ENCODE measurements around the gene TRIM71. TPM values are rescaled to one million over a fixed set of nuclear protein-coding genes. Genes with fewer than 3 reads are reported as not detected.

TRIM71 gene
- total RNA-seq, 1 experiment from 2014 or later: 274 TPM

- TF ChIP-seq, protein P1, sequence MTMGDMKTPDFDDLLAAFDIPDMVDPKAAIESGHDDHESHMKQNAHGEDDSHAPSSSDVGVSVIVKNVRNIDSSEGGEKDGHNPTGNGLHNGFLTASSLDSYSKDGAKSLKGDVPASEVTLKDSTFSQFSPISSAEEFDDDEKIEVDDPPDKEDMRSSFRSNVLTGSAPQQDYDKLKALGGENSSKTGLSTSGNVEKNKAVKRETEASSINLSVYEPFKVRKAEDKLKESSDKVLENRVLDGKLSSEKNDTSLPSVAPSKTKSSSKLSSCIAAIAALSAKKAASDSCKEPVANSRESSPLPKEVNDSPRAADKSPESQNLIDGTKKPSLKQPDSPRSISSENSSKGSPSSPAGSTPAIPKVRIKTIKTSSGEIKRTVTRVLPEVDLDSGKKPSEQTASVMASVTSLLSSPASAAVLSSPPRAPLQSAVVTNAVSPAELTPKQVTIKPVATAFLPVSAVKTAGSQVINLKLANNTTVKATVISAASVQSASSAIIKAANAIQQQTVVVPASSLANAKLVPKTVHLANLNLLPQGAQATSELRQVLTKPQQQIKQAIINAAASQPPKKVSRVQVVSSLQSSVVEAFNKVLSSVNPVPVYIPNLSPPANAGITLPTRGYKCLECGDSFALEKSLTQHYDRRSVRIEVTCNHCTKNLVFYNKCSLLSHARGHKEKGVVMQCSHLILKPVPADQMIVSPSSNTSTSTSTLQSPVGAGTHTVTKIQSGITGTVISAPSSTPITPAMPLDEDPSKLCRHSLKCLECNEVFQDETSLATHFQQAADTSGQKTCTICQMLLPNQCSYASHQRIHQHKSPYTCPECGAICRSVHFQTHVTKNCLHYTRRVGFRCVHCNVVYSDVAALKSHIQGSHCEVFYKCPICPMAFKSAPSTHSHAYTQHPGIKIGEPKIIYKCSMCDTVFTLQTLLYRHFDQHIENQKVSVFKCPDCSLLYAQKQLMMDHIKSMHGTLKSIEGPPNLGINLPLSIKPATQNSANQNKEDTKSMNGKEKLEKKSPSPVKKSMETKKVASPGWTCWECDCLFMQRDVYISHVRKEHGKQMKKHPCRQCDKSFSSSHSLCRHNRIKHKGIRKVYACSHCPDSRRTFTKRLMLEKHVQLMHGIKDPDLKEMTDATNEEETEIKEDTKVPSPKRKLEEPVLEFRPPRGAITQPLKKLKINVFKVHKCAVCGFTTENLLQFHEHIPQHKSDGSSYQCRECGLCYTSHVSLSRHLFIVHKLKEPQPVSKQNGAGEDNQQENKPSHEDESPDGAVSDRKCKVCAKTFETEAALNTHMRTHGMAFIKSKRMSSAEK (CRISPR knock-in tag; IDR thresholded peaks at IDR 0.05; ENCODE audit: borderline replicate concordance): no peak
- TF ChIP-seq USF1 (CRISPR knock-in tag; IDR thresholded peaks at IDR 0.05): no peak
- no peak for TF ChIP-seq GABPB1 (CRISPR knock-in tag; IDR thresholded peaks at IDR 0.05)
- no peak for TF ChIP-seq TP53 (CRISPR knock-in tag; IDR thresholded peaks at IDR 0.05)
- no peak for TF ChIP-seq ZNF671 (CRISPR knock-in tag; IDR thresholded peaks at IDR 0.05)
- TF ChIP-seq CREB1 (CRISPR knock-in tag; IDR thresholded peaks at IDR 0.05): no peak
- no peak for TF ChIP-seq NR3C1 (CRISPR knock-in tag; conservative IDR thresholded peaks at IDR 0.05; ENCODE audit: low read depth)
- no peak for TF ChIP-seq IRF1 (CRISPR knock-in tag; IDR thresholded peaks at IDR 0.05)
- TF ChIP-seq, protein P2, sequence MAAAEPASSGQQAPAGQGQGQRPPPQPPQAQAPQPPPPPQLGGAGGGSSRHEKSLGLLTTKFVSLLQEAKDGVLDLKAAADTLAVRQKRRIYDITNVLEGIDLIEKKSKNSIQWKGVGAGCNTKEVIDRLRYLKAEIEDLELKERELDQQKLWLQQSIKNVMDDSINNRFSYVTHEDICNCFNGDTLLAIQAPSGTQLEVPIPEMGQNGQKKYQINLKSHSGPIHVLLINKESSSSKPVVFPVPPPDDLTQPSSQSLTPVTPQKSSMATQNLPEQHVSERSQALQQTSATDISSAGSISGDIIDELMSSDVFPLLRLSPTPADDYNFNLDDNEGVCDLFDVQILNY (CRISPR knock-in tag; IDR thresholded peaks at IDR 0.05): no peak
- TF ChIP-seq ZNF423 (CRISPR knock-in tag; IDR thresholded peaks at IDR 0.05): peak; percentile 87
- TF ChIP-seq, protein P3, sequence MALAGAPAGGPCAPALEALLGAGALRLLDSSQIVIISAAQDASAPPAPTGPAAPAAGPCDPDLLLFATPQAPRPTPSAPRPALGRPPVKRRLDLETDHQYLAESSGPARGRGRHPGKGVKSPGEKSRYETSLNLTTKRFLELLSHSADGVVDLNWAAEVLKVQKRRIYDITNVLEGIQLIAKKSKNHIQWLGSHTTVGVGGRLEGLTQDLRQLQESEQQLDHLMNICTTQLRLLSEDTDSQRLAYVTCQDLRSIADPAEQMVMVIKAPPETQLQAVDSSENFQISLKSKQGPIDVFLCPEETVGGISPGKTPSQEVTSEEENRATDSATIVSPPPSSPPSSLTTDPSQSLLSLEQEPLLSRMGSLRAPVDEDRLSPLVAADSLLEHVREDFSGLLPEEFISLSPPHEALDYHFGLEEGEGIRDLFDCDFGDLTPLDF (CRISPR knock-in tag; IDR thresholded peaks at IDR 0.05): no peak
- TF ChIP-seq SMAD3 (CRISPR knock-in tag; IDR thresholded peaks at IDR 0.05; ENCODE audit: borderline replicate concordance): no peak
- TF ChIP-seq ZNF396 (CRISPR knock-in tag; IDR thresholded peaks at IDR 0.05; ENCODE audit: borderline replicate concordance): no peak
- TF ChIP-seq, protein P4, sequence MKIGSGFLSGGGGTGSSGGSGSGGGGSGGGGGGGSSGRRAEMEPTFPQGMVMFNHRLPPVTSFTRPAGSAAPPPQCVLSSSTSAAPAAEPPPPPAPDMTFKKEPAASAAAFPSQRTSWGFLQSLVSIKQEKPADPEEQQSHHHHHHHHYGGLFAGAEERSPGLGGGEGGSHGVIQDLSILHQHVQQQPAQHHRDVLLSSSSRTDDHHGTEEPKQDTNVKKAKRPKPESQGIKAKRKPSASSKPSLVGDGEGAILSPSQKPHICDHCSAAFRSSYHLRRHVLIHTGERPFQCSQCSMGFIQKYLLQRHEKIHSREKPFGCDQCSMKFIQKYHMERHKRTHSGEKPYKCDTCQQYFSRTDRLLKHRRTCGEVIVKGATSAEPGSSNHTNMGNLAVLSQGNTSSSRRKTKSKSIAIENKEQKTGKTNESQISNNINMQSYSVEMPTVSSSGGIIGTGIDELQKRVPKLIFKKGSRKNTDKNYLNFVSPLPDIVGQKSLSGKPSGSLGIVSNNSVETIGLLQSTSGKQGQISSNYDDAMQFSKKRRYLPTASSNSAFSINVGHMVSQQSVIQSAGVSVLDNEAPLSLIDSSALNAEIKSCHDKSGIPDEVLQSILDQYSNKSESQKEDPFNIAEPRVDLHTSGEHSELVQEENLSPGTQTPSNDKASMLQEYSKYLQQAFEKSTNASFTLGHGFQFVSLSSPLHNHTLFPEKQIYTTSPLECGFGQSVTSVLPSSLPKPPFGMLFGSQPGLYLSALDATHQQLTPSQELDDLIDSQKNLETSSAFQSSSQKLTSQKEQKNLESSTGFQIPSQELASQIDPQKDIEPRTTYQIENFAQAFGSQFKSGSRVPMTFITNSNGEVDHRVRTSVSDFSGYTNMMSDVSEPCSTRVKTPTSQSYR (CRISPR knock-in tag; IDR thresholded peaks at IDR 0.05): peak; percentile 78; the same call in 1 of the 2 replicates
- TF ChIP-seq RORB (CRISPR knock-in tag; IDR thresholded peaks at IDR 0.05): no peak
- TF ChIP-seq ZNF138 (CRISPR knock-in tag; conservative IDR thresholded peaks at IDR 0.05): no peak
- TF ChIP-seq, protein P5, sequence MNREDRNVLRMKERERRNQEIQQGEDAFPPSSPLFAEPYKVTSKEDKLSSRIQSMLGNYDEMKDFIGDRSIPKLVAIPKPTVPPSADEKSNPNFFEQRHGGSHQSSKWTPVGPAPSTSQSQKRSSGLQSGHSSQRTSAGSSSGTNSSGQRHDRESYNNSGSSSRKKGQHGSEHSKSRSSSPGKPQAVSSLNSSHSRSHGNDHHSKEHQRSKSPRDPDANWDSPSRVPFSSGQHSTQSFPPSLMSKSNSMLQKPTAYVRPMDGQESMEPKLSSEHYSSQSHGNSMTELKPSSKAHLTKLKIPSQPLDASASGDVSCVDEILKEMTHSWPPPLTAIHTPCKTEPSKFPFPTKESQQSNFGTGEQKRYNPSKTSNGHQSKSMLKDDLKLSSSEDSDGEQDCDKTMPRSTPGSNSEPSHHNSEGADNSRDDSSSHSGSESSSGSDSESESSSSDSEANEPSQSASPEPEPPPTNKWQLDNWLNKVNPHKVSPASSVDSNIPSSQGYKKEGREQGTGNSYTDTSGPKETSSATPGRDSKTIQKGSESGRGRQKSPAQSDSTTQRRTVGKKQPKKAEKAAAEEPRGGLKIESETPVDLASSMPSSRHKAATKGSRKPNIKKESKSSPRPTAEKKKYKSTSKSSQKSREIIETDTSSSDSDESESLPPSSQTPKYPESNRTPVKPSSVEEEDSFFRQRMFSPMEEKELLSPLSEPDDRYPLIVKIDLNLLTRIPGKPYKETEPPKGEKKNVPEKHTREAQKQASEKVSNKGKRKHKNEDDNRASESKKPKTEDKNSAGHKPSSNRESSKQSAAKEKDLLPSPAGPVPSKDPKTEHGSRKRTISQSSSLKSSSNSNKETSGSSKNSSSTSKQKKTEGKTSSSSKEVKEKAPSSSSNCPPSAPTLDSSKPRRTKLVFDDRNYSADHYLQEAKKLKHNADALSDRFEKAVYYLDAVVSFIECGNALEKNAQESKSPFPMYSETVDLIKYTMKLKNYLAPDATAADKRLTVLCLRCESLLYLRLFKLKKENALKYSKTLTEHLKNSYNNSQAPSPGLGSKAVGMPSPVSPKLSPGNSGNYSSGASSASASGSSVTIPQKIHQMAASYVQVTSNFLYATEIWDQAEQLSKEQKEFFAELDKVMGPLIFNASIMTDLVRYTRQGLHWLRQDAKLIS (CRISPR knock-in tag; IDR thresholded peaks at IDR 0.05; ENCODE audit: borderline replicate concordance): no peak
- TF ChIP-seq ATF2 (CRISPR knock-in tag; IDR thresholded peaks at IDR 0.05; ENCODE audit: borderline replicate concordance, low read depth): no peak
- TF ChIP-seq MXD4 (CRISPR knock-in tag; IDR thresholded peaks at IDR 0.05; ENCODE audit: borderline replicate concordance): no peak
- TF ChIP-seq PRRX2 (CRISPR knock-in tag; IDR thresholded peaks at IDR 0.05): no peak
- no peak for TF ChIP-seq TEAD4 (CRISPR knock-in tag; IDR thresholded peaks at IDR 0.05)
Measured at GRCh38 chr3:32835961-32836360, 18.2 kb downstream of the TRIM71 start (continued).
